Measurements from ENCODE around the gene MAEA.

DNA sequence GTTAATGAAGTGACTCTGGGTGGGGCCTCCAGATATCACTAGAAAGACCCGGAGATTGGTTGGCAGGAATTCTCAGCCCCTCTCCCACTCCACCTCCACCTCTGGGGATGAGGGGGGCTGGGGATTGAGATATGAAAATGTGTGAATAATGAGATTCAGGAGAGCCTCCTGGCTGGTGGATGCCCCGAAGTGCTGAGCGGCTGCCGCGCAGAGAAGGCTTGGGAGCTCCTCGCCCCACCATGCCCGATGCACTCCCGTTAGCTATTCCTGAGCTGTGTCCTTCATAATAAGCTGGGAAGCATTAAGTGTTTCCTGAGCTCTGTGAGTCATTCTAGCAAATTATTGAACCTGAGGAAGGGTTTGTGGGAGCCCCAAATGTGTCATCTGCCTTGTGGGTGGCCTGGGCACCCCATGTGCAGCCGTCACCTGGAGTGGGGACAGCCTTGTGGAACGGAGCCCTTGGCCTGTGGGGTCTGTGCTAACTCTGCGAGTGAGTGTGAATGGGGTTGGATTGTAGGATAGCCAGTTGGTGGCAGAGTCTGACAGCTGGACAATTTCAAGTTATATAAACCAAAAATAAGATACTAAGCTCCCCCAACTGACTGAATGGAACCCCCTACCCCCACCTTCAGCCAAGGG is 4.4 kb upstream of the MAEA start:
- TF ChIP-seq JUNB (IDR thresholded peaks at IDR 0.05) (no peak), ATOH8 (CRISPR knock-in tag; IDR thresholded peaks at IDR 0.05; ENCODE audit: low read depth) (no peak)

Measured in A549 (cell line).